Mucosa of rectum (tissue), 2 donors: ENCODE data around the gene P2RY6.

ENCODE experiments used
- H3K27ac ChIP-seq, 2 donors: one replicate each; pipeline ENCODE4 v1.7.0; 2013; ENCODE audit warnings: inconsistent platforms in 2 of 2, low read depth in 2 of 2, low read length in 2 of 2
- H3K27me3 ChIP-seq, 2 donors: one replicate each; pipeline ENCODE4 v1.7.0; 2013; ENCODE audit warnings: low read length in 2 of 2; ENCODE audit not compliant: control insufficient read depth in 2 of 2, insufficient read depth in 2 of 2
- H3K36me3 ChIP-seq, 2 donors: one replicate each; pipeline ENCODE4 v1.7.0; 2013; ENCODE audit warnings: low read length in 2 of 2; ENCODE audit not compliant: control insufficient read depth in 2 of 2, insufficient read depth in 2 of 2
- H3K4me1 ChIP-seq, 2 donors: one replicate each; pipeline ENCODE4 v1.7.0; 2013; ENCODE audit warnings: low read length in 2 of 2, mild to moderate bottlenecking in 1 of 2; ENCODE audit not compliant: control insufficient read depth in 2 of 2, insufficient read depth in 2 of 2
- H3K4me3 ChIP-seq, 2 donors: one replicate each; pipeline ENCODE4 v1.7.0; 2013; ENCODE audit warnings: low read length in 2 of 2
- H3K9ac ChIP-seq, 2 donors: one replicate each; pipeline ENCODE4 v1.7.0; 2013; ENCODE audit warnings: low read length in 2 of 2, low read depth in 1 of 2, mild to moderate bottlenecking in 1 of 2
- H3K9me3 ChIP-seq, 2 donors: one replicate each; pipeline ENCODE4 v1.7.0; 2013; ENCODE audit warnings: low read length in 2 of 2; ENCODE audit not compliant: control insufficient read depth in 2 of 2
- donor health status: healthy.
- donor health status: Normal muscosa, but diverticular disease.

Gene P2RY6

GRCh38 chr11:73237471-73238290 is 34.5 kb upstream of the P2RY6 start:
- Histone ChIP-seq H3K9me3 (no peaks in the 10 kb centered on the region), H3K9ac (no peak overlapping the region), H3K36me3 (peaks cover 9 to 11% of the 10 kb centered on the region in 2 donors), H3K4me1 (peaks cover 0 to 4% of the 10 kb centered on the region in 2 donors), H3K27ac (no peak overlapping the region), H3K4me3 (no peak overlapping the region), H3K27me3 (no peaks in the 10 kb centered on the region)

- no peaks in the 10 kb centered on the region for H3K9me3 ChIP-seq
- H3K4me1 ChIP-seq = peaks cover 0 to 4% of the 10 kb centered on the region in 2 donors
- no peak overlapping the region for H3K9ac ChIP-seq
- H3K4me3 ChIP-seq = no peak overlapping the region
- H3K36me3 ChIP-seq = peaks cover 7 to 9% of the 10 kb centered on the region in 2 donors
- no peak overlapping the region for H3K27ac ChIP-seq
- H3K27me3 ChIP-seq = no peaks in the 10 kb centered on the region
Observed at GRCh38 chr11:73239111-73239521, 33.0 kb upstream of the P2RY6 start.

- no peak overlapping the region for H3K27ac ChIP-seq
- no peak overlapping the region for H3K9ac ChIP-seq
- H3K9me3 ChIP-seq = no peaks in the 10 kb centered on the region
- peaks cover 0 to 4% of the 10 kb centered on the region in 2 donors for H3K4me1 ChIP-seq
- H3K27me3 ChIP-seq = no peaks in the 10 kb centered on the region
- peaks cover 6% of the 10 kb centered on the region in 2 donors for H3K36me3 ChIP-seq
- H3K4me3 ChIP-seq = no peak overlapping the region
Observed at GRCh38 chr11:73239571-73240189, 32.5 kb upstream of the P2RY6 start.

GRCh38 chr11:73240190-73240781 is 31.9 kb upstream of the P2RY6 start:
- Histone ChIP-seq H3K9me3 (no peaks in the 10 kb centered on the region), H3K9ac (no peak overlapping the region), H3K4me1 (peaks cover 0 to 4% of the 10 kb centered on the region in 2 donors), H3K36me3 (peaks cover under 1 to 4% of the 10 kb centered on the region in 2 donors), H3K4me3 (no peak overlapping the region), H3K27me3 (no peaks in the 10 kb centered on the region), H3K27ac (no peak overlapping the region)

GRCh38 chr11:73241300-73241699 is 30.8 kb upstream of the P2RY6 start:
- no peaks in the 10 kb centered on the region for H3K9me3 ChIP-seq
- H3K27ac ChIP-seq = no peak overlapping the region
- H3K36me3 ChIP-seq = peaks cover 0 to 3% of the 10 kb centered on the region in 2 donors
- no peak overlapping the region for H3K4me3 ChIP-seq
- peaks cover 0 to 4% of the 10 kb centered on the region in 2 donors for H3K4me1 ChIP-seq
- H3K27me3 ChIP-seq = no peaks in the 10 kb centered on the region
- H3K9ac ChIP-seq = no peak overlapping the region

GRCh38 chr11:73242251-73243092 is 29.7 kb upstream of the P2RY6 start:
- peak overlapping the region; percentile 22 to 58 for H3K4me3 ChIP-seq
- peak overlapping the region in 1 of 2 donors; percentile 2 for H3K9ac ChIP-seq
- H3K27ac ChIP-seq = no peak overlapping the region
- H3K4me1 ChIP-seq = peaks cover 0 to 4% of the 10 kb centered on the region in 2 donors
- H3K36me3 ChIP-seq = peaks cover 0 to 3% of the 10 kb centered on the region in 2 donors
- no peaks in the 10 kb centered on the region for H3K27me3 ChIP-seq
- H3K9me3 ChIP-seq = no peaks in the 10 kb centered on the region

- Histone ChIP-seq H3K27me3 (no peaks in the 10 kb centered on the region), H3K9me3 (no peaks in the 10 kb centered on the region), H3K4me1 (peaks cover 0 to 4% of the 10 kb centered on the region in 2 donors), H3K27ac (no peak overlapping the region), H3K9ac (no peak overlapping the region), H3K36me3 (no peaks in the 10 kb centered on the region), H3K4me3 (no peak overlapping the region)
Observed at GRCh38 chr11:73243093-73243485, 29.0 kb upstream of the P2RY6 start.

GRCh38 chr11:73244589-73245240 is 27.4 kb upstream of the P2RY6 start:
- no peaks in the 10 kb centered on the region for H3K36me3 ChIP-seq
- H3K9ac ChIP-seq = no peak overlapping the region
- H3K9me3 ChIP-seq = no peaks in the 10 kb centered on the region
- no peaks in the 10 kb centered on the region for H3K27me3 ChIP-seq
- H3K4me1 ChIP-seq = peaks cover 0 to 4% of the 10 kb centered on the region in 2 donors
- no peak overlapping the region for H3K27ac ChIP-seq
- H3K4me3 ChIP-seq = no peak overlapping the region

- no peaks in the 10 kb centered on the region for H3K36me3 ChIP-seq
- H3K4me1 ChIP-seq = peaks cover 0 to 4% of the 10 kb centered on the region in 2 donors
- H3K9ac ChIP-seq = no peak overlapping the region
- no peak overlapping the region for H3K4me3 ChIP-seq
- no peaks in the 10 kb centered on the region for H3K27me3 ChIP-seq
- H3K27ac ChIP-seq = no peak overlapping the region
- H3K9me3 ChIP-seq = no peaks in the 10 kb centered on the region
Observed at GRCh38 chr11:73245461-73245860, 26.7 kb upstream of the P2RY6 start.
